ENCODE results near the gene PTPRK.
A peak's percentile ranks its signal among the peaks of the same experiment; 100 is the strongest.

The PTPRK gene

DNA sequence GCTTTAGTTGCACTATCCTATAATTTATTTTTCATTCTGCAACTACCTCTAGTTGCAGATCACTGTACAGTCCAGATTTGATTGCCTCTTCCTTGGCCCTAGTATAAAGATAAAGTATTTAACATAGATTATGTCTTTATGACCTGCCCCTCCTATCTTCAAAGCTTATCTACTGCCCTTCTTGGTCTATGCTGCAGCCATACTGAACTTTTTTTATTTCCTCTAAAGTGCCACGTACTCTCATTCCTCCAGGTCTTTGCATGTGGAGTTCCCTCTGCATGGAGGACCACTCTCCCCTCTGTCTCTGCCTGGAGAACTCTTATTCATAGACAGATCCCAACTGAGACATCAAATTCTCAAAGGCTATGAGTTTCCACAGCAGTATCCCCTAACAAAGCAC, 168.0 kb downstream of the PTPRK start:
- TF ChIP-seq, protein P1, sequence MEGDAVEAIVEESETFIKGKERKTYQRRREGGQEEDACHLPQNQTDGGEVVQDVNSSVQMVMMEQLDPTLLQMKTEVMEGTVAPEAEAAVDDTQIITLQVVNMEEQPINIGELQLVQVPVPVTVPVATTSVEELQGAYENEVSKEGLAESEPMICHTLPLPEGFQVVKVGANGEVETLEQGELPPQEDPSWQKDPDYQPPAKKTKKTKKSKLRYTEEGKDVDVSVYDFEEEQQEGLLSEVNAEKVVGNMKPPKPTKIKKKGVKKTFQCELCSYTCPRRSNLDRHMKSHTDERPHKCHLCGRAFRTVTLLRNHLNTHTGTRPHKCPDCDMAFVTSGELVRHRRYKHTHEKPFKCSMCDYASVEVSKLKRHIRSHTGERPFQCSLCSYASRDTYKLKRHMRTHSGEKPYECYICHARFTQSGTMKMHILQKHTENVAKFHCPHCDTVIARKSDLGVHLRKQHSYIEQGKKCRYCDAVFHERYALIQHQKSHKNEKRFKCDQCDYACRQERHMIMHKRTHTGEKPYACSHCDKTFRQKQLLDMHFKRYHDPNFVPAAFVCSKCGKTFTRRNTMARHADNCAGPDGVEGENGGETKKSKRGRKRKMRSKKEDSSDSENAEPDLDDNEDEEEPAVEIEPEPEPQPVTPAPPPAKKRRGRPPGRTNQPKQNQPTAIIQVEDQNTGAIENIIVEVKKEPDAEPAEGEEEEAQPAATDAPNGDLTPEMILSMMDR (IDR thresholded peaks at IDR 0.05; ENCODE audit: insufficient read depth, missing control alignments): no peak
- DNase-seq (ENCODE audit: insufficient read length, low spot score) (no peak), FAIRE-seq (no peak)

DNA sequence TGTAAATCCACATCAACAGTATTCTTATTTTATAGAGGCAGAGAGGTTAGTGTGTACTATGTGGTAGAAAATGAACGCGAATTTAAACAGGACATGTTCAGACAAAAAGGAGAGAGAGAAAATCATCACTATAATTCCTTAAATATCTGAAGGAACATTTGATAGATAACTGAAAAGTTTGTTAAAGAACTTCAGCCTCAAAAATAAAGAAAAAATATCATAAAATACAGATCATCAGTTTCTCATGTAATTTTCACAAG, 169.2 kb downstream of the PTPRK start:
- FAIRE-seq (no peak), DNase-seq (ENCODE audit: insufficient read length, low spot score) (no peak)
- TF ChIP-seq, protein P1 (IDR thresholded peaks at IDR 0.05; ENCODE audit: insufficient read depth, missing control alignments): no peak

DNA sequence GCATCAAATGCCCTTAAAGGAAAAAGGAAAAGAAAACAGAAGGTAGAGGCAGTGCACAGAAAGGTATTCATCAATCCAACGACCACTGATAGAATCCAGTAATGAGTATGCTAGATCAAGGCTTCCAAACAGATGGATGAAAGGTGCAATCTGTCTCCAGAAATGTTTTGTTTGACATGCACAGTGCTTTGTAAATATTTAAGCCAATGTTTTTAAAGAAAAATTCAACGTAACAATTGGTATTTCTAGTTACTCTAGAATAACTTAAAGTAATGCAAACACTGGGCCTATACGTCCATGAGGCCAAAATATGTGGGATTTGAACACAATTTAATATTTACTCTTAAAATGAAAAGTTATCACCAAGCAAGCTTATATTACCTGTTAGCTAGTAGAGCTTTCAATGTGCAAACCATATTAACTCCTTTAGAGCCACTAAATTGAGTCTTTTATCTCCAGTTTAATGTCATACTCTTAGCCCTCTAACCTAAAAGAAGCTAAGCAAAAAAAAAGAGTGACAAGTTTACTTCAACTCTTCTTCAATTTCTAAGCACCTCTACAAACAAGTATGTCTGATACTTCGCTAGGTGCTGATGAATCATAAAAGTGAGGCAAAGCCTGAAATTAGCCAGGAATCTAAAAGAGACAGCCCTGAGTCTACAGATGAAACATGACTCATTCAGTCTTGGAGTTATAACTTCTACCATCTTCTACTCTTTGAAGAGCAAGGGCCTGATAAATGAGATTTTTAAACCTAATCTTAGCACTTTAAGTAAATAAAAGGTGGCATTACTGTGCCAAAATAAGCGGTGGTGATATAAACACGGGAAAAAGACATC, 169.8 kb downstream of the PTPRK start:
- FAIRE-seq (no peak), DNase-seq (ENCODE audit: insufficient read length, low spot score) (no peak)
- TF ChIP-seq, protein P1 (IDR thresholded peaks at IDR 0.05; ENCODE audit: insufficient read depth, missing control alignments): no peak

DNA sequence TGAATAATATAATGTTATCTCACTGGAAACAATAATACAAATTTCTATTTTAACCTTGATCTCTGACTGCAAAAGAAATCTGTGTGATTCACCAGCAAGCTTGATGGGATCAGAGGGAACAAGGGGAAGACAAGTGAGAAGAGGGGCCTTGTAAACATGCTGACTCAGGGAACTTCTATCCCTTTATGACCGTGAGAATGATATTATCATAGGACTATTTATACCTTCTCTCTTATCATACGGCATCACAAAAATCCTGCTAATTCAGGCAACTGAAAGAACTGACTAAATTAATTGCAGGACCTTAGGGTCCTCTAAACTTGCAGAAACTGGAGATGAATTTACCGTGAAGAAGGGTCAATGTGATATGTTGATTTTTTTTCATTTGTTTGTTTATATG, 173.3 kb downstream of the PTPRK start:
- DNase-seq (ENCODE audit: insufficient read length, low spot score): no peak
- TF ChIP-seq, protein P1 (IDR thresholded peaks at IDR 0.05; ENCODE audit: insufficient read depth, missing control alignments): no peak
- FAIRE-seq: peak; percentile 6

GRCh38 chr6:128346569-128346968, 173.8 kb downstream of the PTPRK start:
- DNase-seq (ENCODE audit: insufficient read length, low spot score): no peak
- TF ChIP-seq, protein P1 (IDR thresholded peaks at IDR 0.05; ENCODE audit: insufficient read depth, missing control alignments): no peak
- FAIRE-seq: no peak

GRCh38 chr6:128345278-128345677, 175.1 kb downstream of the PTPRK start:
- DNase-seq (ENCODE audit: insufficient read length, low spot score): no peak
- no peak for FAIRE-seq
- TF ChIP-seq, protein P1 (IDR thresholded peaks at IDR 0.05; ENCODE audit: insufficient read depth, missing control alignments): no peak

DNA sequence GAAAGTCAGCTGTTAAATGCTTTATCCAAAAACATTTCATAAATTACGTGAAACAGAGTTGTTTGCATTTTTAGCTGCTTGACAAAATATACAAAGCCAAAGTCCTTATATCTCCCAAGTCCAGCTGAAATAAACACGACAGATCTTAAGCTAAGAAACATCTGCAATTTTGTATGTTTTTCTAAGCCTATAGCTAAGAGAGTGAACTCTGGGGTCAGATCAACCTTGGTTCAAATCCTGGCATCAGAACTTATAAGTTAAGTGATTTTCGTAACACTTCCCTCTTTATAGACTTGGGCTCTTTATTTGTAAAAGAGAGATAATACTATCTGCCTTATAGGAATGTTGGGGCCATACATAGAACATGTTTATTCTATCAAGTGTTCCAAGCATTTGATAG, 176.7 kb downstream of the PTPRK start:
- TF ChIP-seq, protein P1 (IDR thresholded peaks at IDR 0.05; ENCODE audit: insufficient read depth, missing control alignments): no peak
- DNase-seq (ENCODE audit: insufficient read length, low spot score) (no peak), FAIRE-seq (no peak)
